NCI-H345 (cell line): ENCODE data around the gene AJM1.
"Not testable (repeated sequence)": the region's sequence is repeated elsewhere in the genome, so short reads cannot be mapped to it uniquely, and the experiment has no call there.

Source experiments
- DNase-seq: peaks from one replicate; lab custom pipeline; 2025; lab: John Stamatoyannopoulos, UW

Gene AJM1

DNA sequence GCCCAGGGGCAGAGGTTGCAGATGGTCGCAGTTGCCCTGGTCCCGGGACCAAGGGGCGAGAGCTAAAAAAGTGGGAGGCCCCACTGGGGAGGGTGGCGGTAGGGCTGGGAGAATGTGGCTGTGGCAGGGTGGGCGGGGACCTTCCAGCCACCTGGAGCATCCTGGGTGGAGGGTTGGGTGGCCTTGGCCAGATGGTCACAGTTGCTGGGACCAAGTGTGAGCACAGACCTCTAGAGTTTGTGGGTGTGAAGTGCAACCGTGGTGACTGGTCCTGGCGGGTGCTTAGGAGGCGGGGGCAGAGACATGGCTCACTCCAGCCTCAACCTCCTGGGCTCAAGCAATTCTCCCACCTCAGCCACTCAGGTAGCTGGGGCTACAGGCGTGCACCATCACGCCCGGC lies 38.4 kb downstream of the AJM1 start:
- no peak for DNase-seq

- DNase-seq, result no peak
Observed at GRCh38 chr9:136881691-136882108, 39.4 kb downstream of the AJM1 start.

DNA sequence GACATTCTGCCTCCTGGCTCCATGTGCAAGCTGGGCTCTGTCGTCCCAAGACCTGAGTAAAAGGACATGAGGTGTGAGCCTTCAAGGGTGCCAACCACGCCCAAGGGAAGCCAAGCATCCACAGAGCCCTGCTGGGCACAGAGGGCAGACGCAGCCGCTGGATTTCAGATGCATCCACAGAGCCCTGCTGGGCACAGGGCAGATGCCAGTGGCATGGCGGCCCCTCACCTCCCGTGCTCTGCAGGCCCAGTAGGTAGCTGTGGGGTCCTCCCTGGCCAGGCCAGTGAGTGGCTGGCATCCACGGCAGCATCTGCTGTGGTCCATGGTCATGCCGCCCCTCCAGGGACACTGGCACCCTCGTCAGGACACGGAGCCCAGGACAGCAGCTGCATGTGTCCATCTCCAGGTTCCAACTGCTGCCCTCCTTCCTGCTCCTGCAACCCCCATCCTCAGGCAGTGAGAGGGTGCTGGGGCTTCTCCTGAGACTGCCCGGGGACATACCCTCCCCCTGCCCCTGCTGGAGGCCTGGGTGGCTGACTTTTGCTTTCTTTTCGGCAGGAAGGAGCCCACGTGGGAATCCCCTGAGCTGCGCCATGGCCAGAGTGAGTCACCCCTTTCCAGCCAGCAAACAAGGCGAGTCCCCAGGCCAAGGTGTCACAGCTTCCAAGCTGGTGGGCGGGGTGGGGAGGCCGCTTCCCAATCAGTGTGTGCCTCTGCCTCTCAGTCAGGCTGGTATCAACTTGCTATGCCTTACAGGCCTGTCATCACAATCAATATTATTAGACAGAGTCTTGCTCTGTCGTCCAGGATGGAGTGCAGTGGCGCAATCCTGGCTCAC lies 40.0 kb downstream of the AJM1 start:
- no peak for DNase-seq

DNA sequence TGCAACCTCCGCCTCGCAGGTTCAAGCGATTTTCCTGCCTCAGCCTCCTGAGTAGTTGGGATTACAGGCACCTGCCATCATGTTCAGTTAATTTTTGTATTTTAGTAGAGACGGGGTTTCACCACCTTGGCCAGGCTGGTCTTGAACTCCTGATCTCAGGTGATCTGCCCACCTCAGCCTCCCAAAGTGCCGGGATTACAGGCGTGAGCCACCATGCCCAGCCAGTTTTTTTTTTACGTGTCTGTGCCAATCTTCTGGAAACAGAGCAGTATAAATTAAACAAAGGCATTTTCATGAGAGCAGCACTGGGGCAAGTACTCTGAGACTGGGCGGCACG lies 40.6 kb downstream of the AJM1 start:
- not testable (repeated sequence) for DNase-seq

DNA sequence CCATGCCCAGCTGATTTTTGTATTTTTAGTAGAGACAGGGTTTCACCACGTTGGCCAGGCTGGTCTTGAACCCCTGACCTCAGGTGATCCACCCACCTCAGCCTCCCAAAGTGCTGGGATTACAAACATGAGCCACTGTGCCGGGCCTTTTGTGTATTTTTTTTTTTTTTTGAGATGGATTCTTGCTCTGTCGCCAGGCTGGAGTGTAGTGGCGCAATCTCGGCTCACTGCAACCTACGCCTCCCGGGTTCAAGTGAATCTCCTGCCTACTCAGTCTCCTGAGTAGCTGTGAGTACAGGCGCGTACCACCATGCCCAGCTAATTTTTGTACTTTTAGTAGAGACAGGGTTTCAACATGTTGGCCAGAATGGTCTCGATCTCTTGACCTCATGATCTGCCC lies 41.4 kb downstream of the AJM1 start:
- not testable (repeated sequence) for DNase-seq

- DNase-seq, result peak; percentile 99
Observed at GRCh38 chr9:136885950-136886578, 43.8 kb downstream of the AJM1 start, which contains the start of gene TRAF2. TSS of gene TRAF2 (plus strand) at chr9:136886516. CDS start at chr9:136898741, 12,225 bp downstream.

- DNase-seq, result peak; percentile 72
Observed at GRCh38 chr9:136886610-136887597, 44.6 kb downstream of the AJM1 start.

DNA sequence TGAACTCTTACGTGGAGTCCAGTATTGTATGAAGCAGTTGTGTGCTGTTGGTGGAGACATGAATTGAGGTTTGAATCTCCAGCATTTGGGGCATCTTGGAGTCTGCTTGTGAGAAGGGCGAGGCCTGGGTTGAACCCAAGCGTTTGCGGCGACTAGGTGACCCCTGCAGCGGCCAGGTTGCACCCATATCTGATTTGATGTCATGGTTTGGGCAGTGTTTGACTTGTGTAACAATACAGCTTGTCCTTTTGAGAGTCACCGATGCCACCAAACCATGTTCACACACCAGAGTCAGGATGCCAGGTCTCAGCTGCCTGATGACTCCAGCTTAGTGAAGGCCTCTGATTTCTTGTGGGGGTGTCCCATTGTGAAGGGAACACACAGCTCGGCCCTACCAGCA lies 46.2 kb downstream of the AJM1 start:
- no peak for DNase-seq

DNA sequence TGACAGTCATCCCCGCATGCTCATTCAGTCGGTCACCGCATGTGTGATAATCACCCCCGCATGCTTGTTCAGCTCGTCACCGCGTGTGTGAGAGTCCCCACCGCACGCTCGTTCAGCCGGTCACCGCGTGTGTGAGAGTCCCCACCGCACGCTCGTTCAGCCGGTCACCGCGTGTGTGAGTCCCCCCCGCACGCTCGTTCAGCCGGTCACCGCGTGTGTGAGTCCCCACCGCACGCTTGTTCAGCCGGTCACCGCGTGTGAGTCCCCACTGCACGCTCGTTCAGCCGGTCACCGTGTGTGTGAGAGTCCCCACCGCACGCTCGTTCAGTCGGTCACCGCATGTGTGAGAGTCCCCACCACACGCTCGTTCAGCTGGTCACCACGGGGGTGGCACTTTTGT lies 47.6 kb downstream of the AJM1 start:
- DNase-seq, result no peak

GRCh38 chr9:136890661-136891060 lies 48.4 kb downstream of the AJM1 start:
- no peak for DNase-seq
